H1 (cell line): Measurements from ENCODE around the gene KIF26B. TPM values are rescaled to one million over a fixed set of nuclear protein-coding genes. Genes with fewer than 3 reads are reported as not detected.

Source experiments
- CTCF ChIA-PET: fragments of 300-600 bp; sonication (Branson Sonifier 250); formaldehyde crosslinking; loops from one replicate; lab custom pipeline; 2021; ENCODE audit not compliant: partially characterized antibody; lab: Charles Lee
- POLR2A ChIA-PET: fragments of 300-600 bp; sonication (Branson Sonifier 250); formaldehyde crosslinking; loops from one replicate; lab custom pipeline; 2021; ENCODE audit warnings: inconsistent platforms; ENCODE audit not compliant: partially characterized antibody; lab: Charles Lee
- DNase-seq, 2 experiments: peaks; one replicate each; pipeline versions ENCODE4 v3.0.0 to v3.0.0-alpha.2; 2010 to 2022; ENCODE audit warnings: low spot score in 2 of 2, low read depth in 1 of 2, mixed read lengths in 1 of 2
- FAIRE-seq: peaks from 2 replicates; lab custom pipeline; 2011; peaks lifted over from hg19 to GRCh38; lab: Jason Lieb, UNC
- H2AFZ ChIP-seq: 2 replicates; pipeline ENCODE4 v1.8.1; 2012; ENCODE audit warnings: low read length, inconsistent platforms
- H2AK5ac ChIP-seq: 2 replicates; pipeline ENCODE4 v1.6.1; 2013; ENCODE audit warnings: low read depth, low read length
- H2BK120ac ChIP-seq: replicated peaks from 2 replicates; pipeline ENCODE3; 2013; ENCODE audit warnings: low read depth, low read length, inconsistent platforms
- H2BK12ac ChIP-seq: 2 replicates; pipeline ENCODE4 v1.6.1; 2013; ENCODE audit warnings: low read depth, low read length
- H2BK15ac ChIP-seq: 2 replicates; pipeline ENCODE4 v1.6.1; 2013; ENCODE audit warnings: low read length
- H2BK20ac ChIP-seq: 2 replicates; pipeline ENCODE4 v1.6.1; 2013; ENCODE audit warnings: low read length
- H2BK5ac ChIP-seq: 2 replicates; pipeline ENCODE4 v1.6.1; 2013; ENCODE audit warnings: low read depth, low read length
- H3K14ac ChIP-seq: 2 replicates; pipeline ENCODE4 v1.6.1; 2013; ENCODE audit warnings: inconsistent platforms; ENCODE audit not compliant: insufficient read length
- H3K18ac ChIP-seq: 2 replicates; pipeline ENCODE4 v1.6.1; 2013; ENCODE audit warnings: low read length; ENCODE audit errors: extremely low read depth
- H3K23ac ChIP-seq: 2 replicates; pipeline ENCODE4 v1.6.1; 2013; ENCODE audit warnings: inconsistent platforms; ENCODE audit not compliant: insufficient read length
- H3K23me2 ChIP-seq: 2 replicates; pipeline ENCODE4 v1.6.1; 2013; ENCODE audit warnings: low read depth, low read length
- H3K27ac ChIP-seq: 2 replicates; pipeline ENCODE4 v1.6.1; 2011; ENCODE audit warnings: low read depth, low read length, inconsistent platforms
- H3K27me3 ChIP-seq, 4 experiments: replicated peaks in 1 of 4; 1 replicate in 1 of 4; 2 replicates in 3 of 4; pipeline versions ENCODE4 v1.6.1 to v1.8.1; 2011 to 2013; ENCODE audit warnings: low read length in 3 of 4, mild to moderate bottlenecking in 3 of 4, inconsistent platforms in 2 of 4, mixed read lengths in 2 of 4, moderate library complexity in 1 of 4; ENCODE audit not compliant: control insufficient read depth in 3 of 4, insufficient read depth in 3 of 4; ENCODE audit errors: extremely low read depth in 1 of 4
- H3K36me3 ChIP-seq, 4 experiments: 2 replicates each; pipeline versions ENCODE4 v1.6.1 to v1.8.1; 2011 to 2013; ENCODE audit warnings: mild to moderate bottlenecking in 4 of 4, low read length in 3 of 4, moderate library complexity in 2 of 4, control low read depth in 1 of 4, inconsistent platforms in 1 of 4; ENCODE audit not compliant: insufficient read depth in 4 of 4, control insufficient read depth in 2 of 4
- H3K4ac ChIP-seq: replicated peaks from 2 replicates; pipeline ENCODE3; 2013; ENCODE audit warnings: low read length, low read depth, mixed read lengths, inconsistent platforms; ENCODE audit not compliant: insufficient read length
- H3K4me1 ChIP-seq, 4 experiments: replicated peaks in 1 of 4; 1 replicate in 1 of 4; 2 replicates in 3 of 4; pipeline versions ENCODE4 v1.6.1 to v1.8.1; 2011 to 2013; ENCODE audit warnings: low read length in 3 of 4, inconsistent platforms in 2 of 4, mixed read lengths in 1 of 4; ENCODE audit not compliant: insufficient read depth in 4 of 4, control insufficient read depth in 3 of 4
- H3K4me2 ChIP-seq, 2 experiments: 2 replicates each; pipeline versions ENCODE4 v1.6.1 to v1.8.1; 2011 to 2013; ENCODE audit warnings: low read depth in 2 of 2, low read length in 2 of 2, control low read depth in 1 of 2, inconsistent platforms in 1 of 2, mild to moderate bottlenecking in 1 of 2; ENCODE audit not compliant: insufficient read depth in 1 of 2
- H3K4me3 ChIP-seq, 4 experiments: fragments of 200-600, 300-600 bp in 1 of 4; sonication (generic), shearing (Covaris generic), sonication (Bioruptor Twin) in 1 of 4; 2 replicates each; pipeline versions ENCODE4 v1.5.1 to v1.8.1; 2011 to 2016; ENCODE audit warnings: low read length in 4 of 4, low read depth in 3 of 4, control low read depth in 2 of 4, inconsistent platforms in 2 of 4, mild to moderate bottlenecking in 2 of 4, mixed read lengths in 1 of 4, moderate library complexity in 1 of 4; ENCODE audit not compliant: insufficient read depth in 2 of 4; ENCODE audit errors: extremely low read depth in 1 of 4
- H3K56ac ChIP-seq: replicated peaks from 2 replicates; pipeline ENCODE3; 2013; ENCODE audit warnings: low read depth, mild to moderate bottlenecking, mixed read lengths, low read length, inconsistent platforms; ENCODE audit not compliant: insufficient read length
- H3K79me1 ChIP-seq: 2 replicates; pipeline ENCODE4 v1.6.1; 2013; ENCODE audit warnings: low read depth, low read length, control low read depth
- H3K79me2 ChIP-seq, 2 experiments: 2 replicates each; pipeline versions ENCODE4 v1.6.1 to v1.8.1; 2012 to 2013; ENCODE audit warnings: low read length in 2 of 2, mild to moderate bottlenecking in 2 of 2, inconsistent platforms in 1 of 2; ENCODE audit not compliant: insufficient read depth in 2 of 2, control insufficient read depth in 1 of 2
- H3K9ac ChIP-seq, 4 experiments: replicated peaks in 1 of 4; 1 replicate in 1 of 4; 2 replicates in 3 of 4; pipeline versions ENCODE4 v1.6.1 to v1.8.1; 2011 to 2013; ENCODE audit warnings: low read depth in 3 of 4, low read length in 3 of 4, control low read depth in 2 of 4, mild to moderate bottlenecking in 2 of 4, moderate library complexity in 2 of 4, inconsistent platforms in 1 of 4; ENCODE audit errors: extremely low read depth in 1 of 4
- H3K9me3 ChIP-seq, 2 experiments: 2 replicates each; pipeline versions ENCODE4 v1.6.1 to v1.8.1; 2012 to 2013; ENCODE audit warnings: mild to moderate bottlenecking in 2 of 2, moderate library complexity in 2 of 2, control low read depth in 1 of 2, inconsistent platforms in 1 of 2, low read depth in 1 of 2, low read length in 1 of 2, mixed read lengths in 1 of 2; ENCODE audit not compliant: insufficient read depth in 2 of 2
- H4K20me1 ChIP-seq, 2 experiments: replicated peaks in 1 of 2; 2 replicates each; pipeline versions ENCODE3 to v1.8.1; 2011 to 2013; ENCODE audit warnings: inconsistent platforms in 2 of 2, low read length in 2 of 2, mild to moderate bottlenecking in 1 of 2; ENCODE audit not compliant: insufficient read depth in 2 of 2, control insufficient read depth in 1 of 2
- H4K5ac ChIP-seq: 2 replicates; pipeline ENCODE4 v1.6.1; 2013; ENCODE audit warnings: low read length, low read depth, mixed read lengths, inconsistent platforms; ENCODE audit not compliant: insufficient read length
- H4K8ac ChIP-seq: 2 replicates; pipeline ENCODE4 v1.8.0; 2013; ENCODE audit warnings: mild to moderate bottlenecking, moderate library complexity, low read length, inconsistent platforms; ENCODE audit not compliant: insufficient read depth; ENCODE audit errors: extremely low read depth
- H4K91ac ChIP-seq: replicated peaks from 2 replicates; pipeline ENCODE3; 2013; ENCODE audit warnings: low read length, mixed read lengths, inconsistent platforms; ENCODE audit not compliant: insufficient read length
- GABPA ChIP-seq: IDR thresholded peaks from 2 replicates; pipeline ENCODE4 v1.6.1; 2011; ENCODE audit warnings: mild to moderate bottlenecking, low read length, moderate library complexity, borderline replicate concordance; ENCODE audit not compliant: insufficient read depth
- GTF2F1 ChIP-seq: IDR thresholded peaks from 2 replicates; pipeline ENCODE4 v1.6.1; 2012; ENCODE audit warnings: low read depth, low read length, improper control_type of control experiment, borderline replicate concordance
- KDM5A ChIP-seq: fragments of 200-600 bp; IDR thresholded peaks from 2 replicates; pipeline ENCODE4 v1.7.1; 2012; ENCODE audit warnings: mild to moderate bottlenecking, low read length, inconsistent platforms, mixed read lengths
- WGBS, 2 experiments: shearing (Covaris generic) in 1 of 2; methylation state at CpG; one replicate each; pipeline versions ENCODE4 v1.1.6 to v1.1.7; 2013 to 2015; ENCODE audit warnings: low lambda C conversion rate in 2 of 2, mixed read lengths in 2 of 2, inconsistent platforms in 1 of 2, low coverage in 1 of 2, missing lambda C conversion rate in 1 of 2; ENCODE audit not compliant: insufficient replicate concordance in 2 of 2, insufficient coverage in 1 of 2, insufficient read length in 1 of 2; ENCODE audit errors: extremely low coverage in 1 of 2, missing lambda C conversion rate in 1 of 2; 5-methylcytosine and 5-hydroxymethylcytosine counted together
- polyA plus RNA-seq, 7 experiments: library from polyadenylated mRNA; depleted of rRNA in 3 of 7; stranded (reverse) in 5 of 7; unstranded in 2 of 7; fragments of >200 nt in 5 of 7; fragments of 200-250 nt in 2 of 7; gene quantifications; 1 replicate in 5 of 7; 2 replicates in 1 of 7; 4 replicates in 1 of 7; pipeline versions ENCODE4 v1.2.1 to v1.2.3, GENCODE V29; 2011 to 2013; ENCODE audit warnings: missing spikeins in 2 of 7, mixed read lengths in 2 of 7
- total RNA-seq: library from RNA; stranded (reverse); fragmentation: NEBNext Ultra II Directional; extraction: Animal tissue kit (Norgen Biotek cat#: 25700); gene quantifications from 2 replicates; pipeline ENCODE4 v1.2.1, GENCODE V29; 2021

The KIF26B gene
- total and polyA plus RNA-seq, 2 of the 8 experiments (the other 6 are each of a cell fraction or from before 2014, with no cell fraction given): 0.06 to 0.28 TPM

- ChIA-PET POLR2A (no interaction called here), CTCF (no interaction called here)
- no peak overlapping the region for H4K5ac ChIP-seq
- no peak overlapping the region for H2BK5ac ChIP-seq
- H3K56ac ChIP-seq: no peak overlapping the region
- no peak overlapping the region; the same call in 1 of the 2 replicates for H4K8ac ChIP-seq
- no peaks in the 10 kb centered on the region; a peak in 1 of 7 replicates for H3K27me3 ChIP-seq
- no peaks in the 10 kb centered on the region for H3K79me2 ChIP-seq
- H3K18ac ChIP-seq: no peak overlapping the region
- no peak overlapping the region for H2AK5ac ChIP-seq
- no peaks in the 10 kb centered on the region for H4K20me1 ChIP-seq
- H3K4me3 ChIP-seq: no peak overlapping the region
- no peak overlapping the region for H2BK120ac ChIP-seq
- no peaks in the 10 kb centered on the region for H3K36me3 ChIP-seq
- H3K27ac ChIP-seq: no peak overlapping the region
- no peak overlapping the region for H2BK12ac ChIP-seq
- DNase-seq (no peak), FAIRE-seq (no peak)
- no peak for TF ChIP-seq GABPA
- TF ChIP-seq KDM5A: no peak
- no peak for TF ChIP-seq GTF2F1
- no peak overlapping the region for H3K4me2 ChIP-seq
- H4K91ac ChIP-seq: no peak overlapping the region
- H3K23me2 ChIP-seq: no peaks in the 10 kb centered on the region
- H2AFZ ChIP-seq: no peak overlapping the region
- no peak overlapping the region for H3K4ac ChIP-seq
- H3K14ac ChIP-seq: no peak overlapping the region
- no peaks in the 10 kb centered on the region for H3K4me1 ChIP-seq
- no peak overlapping the region for H3K23ac ChIP-seq
- no peaks in the 10 kb centered on the region for H3K79me1 ChIP-seq
- H3K9me3 ChIP-seq: no peaks in the 10 kb centered on the region
- 97% methylated on average over 2 of the region's 2 CpGs; no CpG with 5 or more reads in 1 of the 2 experiments for WGBS, 2 experiments
- H2BK20ac ChIP-seq: no peak overlapping the region
- no peak overlapping the region for H2BK15ac ChIP-seq
- H3K9ac ChIP-seq: no peak overlapping the region
Measured at GRCh38 chr1:245566134-245566533, 411.3 kb downstream of the KIF26B start.
